Liver (tissue), 9 donors: Measurements from ENCODE around the gene VGLL3. TPM values are rescaled to one million over a fixed set of nuclear protein-coding genes. Genes with fewer than 3 reads are reported as not detected.

Source experiments
- DNase-seq: peaks from one replicate; pipeline ENCODE4 v3.0.0-alpha.2; 2017; ENCODE audit warnings: low spot score
- H3K27ac ChIP-seq, 2 donors: one replicate each; pipeline ENCODE4 v1.7.0; 2013; ENCODE audit warnings: inconsistent platforms in 2 of 2, low read length in 2 of 2, control low read depth in 1 of 2, low read depth in 1 of 2, mild to moderate bottlenecking in 1 of 2
- H3K27me3 ChIP-seq, 4 donors: one replicate each; pipeline versions ENCODE4 v1.6.1 to v1.7.0; 2013; ENCODE audit warnings: low read length in 3 of 4, inconsistent platforms in 1 of 4, mild to moderate bottlenecking in 1 of 4, moderate library complexity in 1 of 4; ENCODE audit not compliant: control insufficient read depth in 4 of 4, insufficient read depth in 4 of 4
- H3K36me3 ChIP-seq, 4 donors: one replicate each; pipeline versions ENCODE4 v1.6.1 to v1.7.0; 2013; ENCODE audit warnings: low read length in 3 of 4, mild to moderate bottlenecking in 3 of 4, low read depth in 1 of 4, moderate library complexity in 1 of 4; ENCODE audit not compliant: control insufficient read depth in 4 of 4, insufficient read depth in 3 of 4
- H3K4me1 ChIP-seq, 4 donors: one replicate each; pipeline versions ENCODE4 v1.6.1 to v1.7.0; 2013; ENCODE audit warnings: low read length in 3 of 4, mild to moderate bottlenecking in 3 of 4, moderate library complexity in 1 of 4; ENCODE audit not compliant: control insufficient read depth in 4 of 4, insufficient read depth in 4 of 4
- H3K4me3 ChIP-seq, 3 donors: one replicate each; pipeline versions ENCODE4 v1.6.1 to v1.7.0; 2013; ENCODE audit warnings: low read length in 3 of 3, control low read depth in 1 of 3, low read depth in 1 of 3, mild to moderate bottlenecking in 1 of 3
- H3K9ac ChIP-seq, 2 donors: one replicate each; pipeline ENCODE4 v1.7.0; 2013; ENCODE audit warnings: low read length in 2 of 2, mild to moderate bottlenecking in 2 of 2, moderate library complexity in 2 of 2, control low read depth in 1 of 2, low read depth in 1 of 2
- H3K9me3 ChIP-seq, 4 donors: one replicate each; pipeline versions ENCODE4 v1.6.1 to v1.7.0; 2013; ENCODE audit warnings: low read length in 3 of 4; ENCODE audit not compliant: control insufficient read depth in 4 of 4
- EGR1 ChIP-seq, 2 donors: IDR thresholded peaks; 2 replicates each; pipeline ENCODE4 v1.6.1; 2016 to 2018; ENCODE audit warnings: antibody characterized with exemption in 2 of 2, low read depth in 2 of 2
- FOXA1 ChIP-seq: IDR thresholded peaks from 2 replicates; pipeline ENCODE4 v1.6.1; 2016; ENCODE audit warnings: antibody characterized with exemption
- FOXA2 ChIP-seq: IDR thresholded peaks from 2 replicates; pipeline ENCODE4 v1.6.1; 2016; ENCODE audit warnings: antibody characterized with exemption
- GABPA ChIP-seq, 2 donors: IDR thresholded peaks in 1 of 2; conservative IDR thresholded peaks in 1 of 2; 2 replicates each; pipeline ENCODE4 v1.6.1; 2016; ENCODE audit warnings: antibody characterized with exemption in 2 of 2, mild to moderate bottlenecking in 1 of 2, moderate library complexity in 1 of 2
- HNF4A ChIP-seq, 2 donors: conservative IDR thresholded peaks; 2 replicates each; pipeline ENCODE4 v1.6.1; 2016; ENCODE audit warnings: antibody characterized with exemption in 2 of 2, mild to moderate bottlenecking in 2 of 2
- HNF4G ChIP-seq: IDR thresholded peaks from 2 replicates; pipeline ENCODE4 v1.6.1; 2016; ENCODE audit warnings: antibody characterized with exemption
- JUND ChIP-seq, 2 donors: IDR thresholded peaks; 2 replicates each; pipeline ENCODE4 v1.6.1; 2016; ENCODE audit warnings: antibody characterized with exemption in 2 of 2
- MAX ChIP-seq: IDR thresholded peaks from 2 replicates; pipeline ENCODE4 v1.6.1; 2016; ENCODE audit warnings: antibody characterized with exemption
- NR2F2 ChIP-seq: IDR thresholded peaks from 2 replicates; pipeline ENCODE4 v1.6.1; 2016; ENCODE audit warnings: antibody characterized with exemption
- RAD21 ChIP-seq, 2 donors: IDR thresholded peaks; 2 replicates each; pipeline ENCODE4 v1.6.1; 2016; ENCODE audit warnings: antibody characterized with exemption in 2 of 2, mild to moderate bottlenecking in 2 of 2
- REST ChIP-seq: IDR thresholded peaks from 2 replicates; pipeline ENCODE4 v1.6.1; 2016; ENCODE audit warnings: antibody characterized with exemption, mild to moderate bottlenecking
- RXRA ChIP-seq, 2 donors: IDR thresholded peaks; 2 replicates each; pipeline ENCODE4 v1.6.1; 2017 to 2018; ENCODE audit warnings: antibody characterized with exemption in 2 of 2, mild to moderate bottlenecking in 1 of 2
- SP1 ChIP-seq: IDR thresholded peaks from 2 replicates; pipeline ENCODE4 v1.6.1; 2018; ENCODE audit warnings: antibody characterized with exemption, mild to moderate bottlenecking
- TAF1 ChIP-seq: conservative IDR thresholded peaks from 2 replicates; pipeline ENCODE4 v1.6.1; 2016; ENCODE audit warnings: antibody characterized with exemption, mild to moderate bottlenecking
- YY1 ChIP-seq: IDR thresholded peaks from 2 replicates; pipeline ENCODE4 v1.6.1; 2016; ENCODE audit warnings: antibody characterized with exemption, mild to moderate bottlenecking
- WGBS: extraction: QIAGEN DNeasy Blood & Tissue Kit; methylation state at CpG from one replicate; pipeline ENCODE4 v1.1.7; 2013; 5-methylcytosine and 5-hydroxymethylcytosine counted together
- polyA plus RNA-seq, 2 donors: library from polyadenylated mRNA; stranded (reverse) in 1 of 2; unstranded in 1 of 2; fragments of 200-250 nt in 1 of 2; fragments of >200 nt in 1 of 2; fragmentation: Nextera tagmentation in 1 of 2; extraction: Ambion mirVana in 1 of 2; gene quantifications; one replicate each; pipeline versions ENCODE4 v1.2.1 to v1.2.3, GENCODE V29; 2013 to 2015
- total RNA-seq, 2 donors: library from RNA; depleted of rRNA; stranded (reverse); fragments of >200 nt; gene quantifications; one replicate each; pipeline ENCODE4 v1.2.3, GENCODE V29; 2014
- TF ChIP-seq, protein P1 (sequence below): IDR thresholded peaks from 2 replicates; pipeline ENCODE4 v1.6.1; 2016; ENCODE audit warnings: antibody characterized with exemption
- TF ChIP-seq, protein P2 (sequence below): IDR thresholded peaks from 2 replicates; pipeline ENCODE4 v1.6.1; 2016; ENCODE audit warnings: antibody characterized with exemption
- donor health status: healthy.
- donor health status: healthy.
- donor health status: healthy.
- donor health status: healthy.
- donor health status: healthy.

Gene VGLL3
- total and polyA plus RNA-seq, 4 donors = 0.08 to 1.3 (median 0.63) TPM

- H3K27me3 ChIP-seq = no peaks in the 10 kb centered on the region
- H3K4me1 ChIP-seq = no peaks in the 10 kb centered on the region
- H3K9me3 ChIP-seq = no peaks in the 10 kb centered on the region
- TF ChIP-seq GABPA (IDR thresholded peaks at IDR 0.05 in 1 of 2, conservative IDR thresholded peaks at IDR 0.05 in 1 of 2) = no peak
- no peak for TF ChIP-seq FOXA1
- TF ChIP-seq MAX = no peak
- no peak for TF ChIP-seq FOXA2
- TF ChIP-seq JUND (IDR thresholded peaks at IDR 0.05) = no peak
- no peak for TF ChIP-seq EGR1 (IDR thresholded peaks at IDR 0.05; ENCODE audit: low read depth in 2 of 2)
- TF ChIP-seq HNF4G = no peak
- no peak for TF ChIP-seq NR2F2
- no peak for TF ChIP-seq REST
- TF ChIP-seq, protein P1, sequence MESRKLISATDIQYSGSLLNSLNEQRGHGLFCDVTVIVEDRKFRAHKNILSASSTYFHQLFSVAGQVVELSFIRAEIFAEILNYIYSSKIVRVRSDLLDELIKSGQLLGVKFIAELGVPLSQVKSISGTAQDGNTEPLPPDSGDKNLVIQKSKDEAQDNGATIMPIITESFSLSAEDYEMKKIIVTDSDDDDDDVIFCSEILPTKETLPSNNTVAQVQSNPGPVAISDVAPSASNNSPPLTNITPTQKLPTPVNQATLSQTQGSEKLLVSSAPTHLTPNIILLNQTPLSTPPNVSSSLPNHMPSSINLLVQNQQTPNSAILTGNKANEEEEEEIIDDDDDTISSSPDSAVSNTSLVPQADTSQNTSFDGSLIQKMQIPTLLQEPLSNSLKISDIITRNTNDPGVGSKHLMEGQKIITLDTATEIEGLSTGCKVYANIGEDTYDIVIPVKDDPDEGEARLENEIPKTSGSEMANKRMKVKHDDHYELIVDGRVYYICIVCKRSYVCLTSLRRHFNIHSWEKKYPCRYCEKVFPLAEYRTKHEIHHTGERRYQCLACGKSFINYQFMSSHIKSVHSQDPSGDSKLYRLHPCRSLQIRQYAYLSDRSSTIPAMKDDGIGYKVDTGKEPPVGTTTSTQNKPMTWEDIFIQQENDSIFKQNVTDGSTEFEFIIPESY = no peak
- no peak for TF ChIP-seq RAD21 (IDR thresholded peaks at IDR 0.05)
- no peak for TF ChIP-seq RXRA (IDR thresholded peaks at IDR 0.05)
- TF ChIP-seq, protein P2, sequence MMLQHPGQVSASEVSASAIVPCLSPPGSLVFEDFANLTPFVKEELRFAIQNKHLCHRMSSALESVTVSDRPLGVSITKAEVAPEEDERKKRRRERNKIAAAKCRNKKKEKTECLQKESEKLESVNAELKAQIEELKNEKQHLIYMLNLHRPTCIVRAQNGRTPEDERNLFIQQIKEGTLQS = no peak
- no peak for TF ChIP-seq TAF1
- TF ChIP-seq YY1 = no peak
- TF ChIP-seq SP1 = no peak
- no peak for TF ChIP-seq HNF4A (conservative IDR thresholded peaks at IDR 0.05)
- no peak overlapping the region for H3K27ac ChIP-seq
- 93% methylated on average over 7 of the region's 7 CpGs for WGBS
- no peak overlapping the region for H3K4me3 ChIP-seq
- DNase-seq = no peak
- no peaks in the 10 kb centered on the region for H3K36me3 ChIP-seq
- no peak overlapping the region for H3K9ac ChIP-seq
These were observed 22.6 kb downstream of the VGLL3 start for GRCh38 chr3:86968244-86968932.

DNA sequence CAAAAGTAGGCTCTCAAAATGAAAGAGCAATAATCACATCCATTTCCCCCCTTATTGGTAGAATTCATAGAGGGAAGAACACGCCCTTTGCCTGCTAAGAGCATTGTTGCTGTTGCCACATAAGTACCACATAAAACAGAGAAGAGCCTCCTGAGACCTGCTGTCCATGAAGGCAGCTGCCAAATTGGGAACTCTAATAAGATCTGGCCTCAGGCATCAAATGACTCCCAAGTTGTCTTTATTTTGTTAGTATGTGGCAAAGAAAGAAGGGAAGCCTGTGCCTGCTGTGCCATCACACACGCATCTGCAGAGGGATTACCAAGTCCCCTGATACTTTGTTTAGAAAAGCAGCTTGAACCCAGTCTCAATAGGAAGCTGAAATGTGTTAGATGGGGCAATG is 23.9 kb downstream of the VGLL3 start:
- no peaks in the 10 kb centered on the region for H3K4me1 ChIP-seq
- no peaks in the 10 kb centered on the region for H3K27me3 ChIP-seq
- WGBS = 89% methylated on average over 2 of the region's 2 CpGs
- no peak overlapping the region for H3K4me3 ChIP-seq
- no peak overlapping the region for H3K9ac ChIP-seq
- H3K27ac ChIP-seq = no peak overlapping the region
- TF ChIP-seq RAD21 (IDR thresholded peaks at IDR 0.05) = no peak
- DNase-seq = no peak
- H3K9me3 ChIP-seq = no peaks in the 10 kb centered on the region
- no peaks in the 10 kb centered on the region for H3K36me3 ChIP-seq
